Esophagus squamous epithelium (tissue), 5 donors: ENCODE data around the gene IQCF2. TPM values are rescaled to one million over a fixed set of nuclear protein-coding genes. Genes with fewer than 3 reads are reported as not detected.
"Not testable (repeated sequence)": the region's sequence is repeated elsewhere in the genome, so short reads cannot be mapped to it uniquely, and the experiment has no call there.

ENCODE experiments used
- DNase-seq: peaks from one replicate; lab custom pipeline; 2025; lab: John Stamatoyannopoulos, UW
- H3K27ac ChIP-seq, 4 donors: fragments of 200-600 bp; sonication (generic); one replicate each; pipeline ENCODE4 v1.5.1; 2016 to 2019; ENCODE audit warnings: mild to moderate bottlenecking in 1 of 4
- H3K27me3 ChIP-seq, 4 donors: fragments of 200-600 bp; sonication (generic); 1 replicate in 3 of 4; 2 replicates in 1 of 4; pipeline versions ENCODE4 v1.5.1 to v1.6.0; 2017 to 2021; ENCODE audit warnings: antibody characterized with exemption in 1 of 4
- H3K36me3 ChIP-seq, 3 donors: fragments of 200-600 bp; sonication (generic); one replicate each; pipeline ENCODE4 v1.5.1; 2016 to 2019
- H3K4me1 ChIP-seq, 3 donors: fragments of 200-600 bp; sonication (generic); one replicate each; pipeline ENCODE4 v1.5.1; 2017 to 2019
- H3K4me3 ChIP-seq, 4 donors: fragments of 200-600 bp; sonication (generic); 1 replicate in 3 of 4; 2 replicates in 1 of 4; pipeline ENCODE4 v1.5.1; 2016 to 2019; ENCODE audit warnings: mild to moderate bottlenecking in 2 of 4, moderate library complexity in 1 of 4
- H3K9me3 ChIP-seq, 3 donors: fragments of 200-600 bp; sonication (generic); one replicate each; pipeline ENCODE4 v1.5.1; 2016 to 2019
- CTCF ChIP-seq, 6 experiments: fragments of 450-650 bp in 4 of 6; fragments of 200-600 bp in 2 of 6; sonication (generic) in 2 of 6; IDR thresholded peaks; one replicate each; pipeline ENCODE4 v1.5.1; 2016 to 2019; ENCODE audit warnings: antibody characterized with exemption in 6 of 6, mild to moderate bottlenecking in 4 of 6, moderate library complexity in 4 of 6
- POLR2A ChIP-seq, 4 donors: fragments of 450-650 bp; IDR thresholded peaks; one replicate each; pipeline ENCODE4 v1.6.1; 2017; ENCODE audit warnings: antibody characterized with exemption in 4 of 4, mild to moderate bottlenecking in 4 of 4, moderate library complexity in 3 of 4
- WGBS, 2 donors: methylation state at CpG; one replicate each; pipeline ENCODE4 v1.1.5; 2018; 5-methylcytosine and 5-hydroxymethylcytosine counted together
- intact Hi-C: fragments of 100-400 bp; cut with DNase I; formaldehyde crosslinking; loops from one replicate; pipeline ENCODE4 v1.15.0; 2022
- total RNA-seq, 4 donors: library from RNA; depleted of rRNA; stranded (reverse); fragments of >200 nt; gene quantifications; one replicate each; pipeline ENCODE4 v1.1.0, GENCODE V29; 2016
- donor health status: DM: yes; HTN: yes; CAD: no.

The IQCF2 gene
- total RNA-seq, 4 donors from 2014 or later: not detected

GRCh38 chr3:51830836-51831385 lies 30.5 kb upstream of the IQCF2 start:
- no peaks in the 10 kb centered on the region for H3K4me1 ChIP-seq
- H3K9me3 ChIP-seq: peaks cover 0 to 16% (median 13%) of the 10 kb centered on the region in 3 donors
- no peak overlapping the region for H3K27ac ChIP-seq
- no peaks in the 10 kb centered on the region for H3K36me3 ChIP-seq
- WGBS, 2 donors: 46 to 48% methylated on average over 3 to 4 of the region's 4 CpGs
- H3K4me3 ChIP-seq: no peak overlapping the region
- TF ChIP-seq CTCF (IDR thresholded peaks at IDR 0.05) (no peak), POLR2A (IDR thresholded peaks at IDR 0.05) (no peak)
- DNase-seq: no peak
- intact Hi-C loops: no loop called here
- peaks cover 0 to 14% (median 0%) of the 10 kb centered on the region in 4 donors for H3K27me3 ChIP-seq

GRCh38 chr3:51836606-51837005 lies 24.8 kb upstream of the IQCF2 start:
- Histone ChIP-seq H3K4me3 (no peak overlapping the region), H3K27ac (no peak overlapping the region), H3K4me1 (no peaks in the 10 kb centered on the region), H3K9me3 (no peaks in the 10 kb centered on the region), H3K27me3 (peaks cover 0 to 40% (median 0%) of the 10 kb centered on the region in 4 donors), H3K36me3 (no peaks in the 10 kb centered on the region)
- WGBS, 2 donors: 69 to 74% methylated on average over 5 of the region's 5 CpGs
- intact Hi-C loops: no loop called here
- TF ChIP-seq CTCF (IDR thresholded peaks at IDR 0.05) (no peak), POLR2A (IDR thresholded peaks at IDR 0.05) (no peak)
- DNase-seq: no peak

GRCh38 chr3:51845129-51845528 lies 16.3 kb upstream of the IQCF2 start:
- no peaks in the 10 kb centered on the region for H3K4me1 ChIP-seq
- TF ChIP-seq POLR2A (IDR thresholded peaks at IDR 0.05): no peak
- TF ChIP-seq CTCF (IDR thresholded peaks at IDR 0.05): no peak
- H3K27me3 ChIP-seq: peaks cover 0 to 44% (median 0%) of the 10 kb centered on the region in 4 donors
- intact Hi-C loops: no loop called here
- H3K27ac ChIP-seq: no peak overlapping the region
- no peak for DNase-seq
- no peak overlapping the region for H3K4me3 ChIP-seq
- H3K9me3 ChIP-seq: no peaks in the 10 kb centered on the region
- 60 to 69% methylated on average over 7 of the region's 7 CpGs for WGBS, 2 donors
- H3K36me3 ChIP-seq: no peaks in the 10 kb centered on the region

GRCh38 chr3:51855411-51855810 lies 6.0 kb upstream of the IQCF2 start:
- WGBS, 2 donors: 42 to 67% methylated on average over 1 of the region's 1 CpG
- H3K27ac ChIP-seq, H3K9me3 ChIP-seq, H3K36me3 ChIP-seq, H3K27me3 ChIP-seq, H3K4me3 ChIP-seq, intact Hi-C loops, H3K4me1 ChIP-seq, DNase-seq: not testable (repeated sequence)

- peaks cover 0 to 14% (median 0%) of the 10 kb centered on the region in 4 donors for H3K27me3 ChIP-seq
- H3K27ac ChIP-seq: no peak overlapping the region
- H3K36me3 ChIP-seq: no peaks in the 10 kb centered on the region
- intact Hi-C loops: no loop called here
- WGBS, 2 donors: 75 to 93% methylated on average over 6 to 13 of the region's 13 CpGs
- TF ChIP-seq POLR2A (IDR thresholded peaks at IDR 0.05) (no peak), CTCF (IDR thresholded peaks at IDR 0.05) (no peak)
- no peak overlapping the region for H3K4me3 ChIP-seq
- no peaks in the 10 kb centered on the region for H3K9me3 ChIP-seq
- no peaks in the 10 kb centered on the region for H3K4me1 ChIP-seq
- DNase-seq: no peak
These were observed 1.5 kb downstream of the IQCF2 start for GRCh38 chr3:51862886-51863285.

GRCh38 chr3:51868896-51869295 lies 7.5 kb downstream of the IQCF2 start:
- WGBS, 2 donors: 75 to 100% methylated on average over 1 of the region's 1 CpG
- H3K36me3 ChIP-seq, DNase-seq, H3K4me3 ChIP-seq, H3K27ac ChIP-seq, H3K4me1 ChIP-seq, H3K9me3 ChIP-seq, intact Hi-C loops: not testable (repeated sequence)
- peaks cover 0 to 15% (median 0%) of the 10 kb centered on the region in 4 donors for H3K27me3 ChIP-seq
